HEK293T (cell line): ENCODE data around the gene CAPZB.

Experiments used
- BHLHE40 ChIP-seq: fragments of 450-650 bp; IDR thresholded peaks from 2 replicates; pipeline ENCODE4 v1.6.1; 2016; ENCODE audit warnings: mild to moderate bottlenecking, moderate library complexity, borderline replicate concordance
- FOXM1 ChIP-seq: fragments of 450-650 bp; IDR thresholded peaks from 2 replicates; pipeline ENCODE4 v1.6.1; 2017; ENCODE audit warnings: mild to moderate bottlenecking, borderline replicate concordance
- SP1 ChIP-seq: fragments of 450-650 bp; IDR thresholded peaks from 2 replicates; pipeline ENCODE4 v1.6.1; 2017
- SUZ12 ChIP-seq: fragments of 450-650 bp; IDR thresholded peaks from 2 replicates; pipeline ENCODE4 v1.6.1; 2016; ENCODE audit warnings: mild to moderate bottlenecking
- TARDBP ChIP-seq: fragments of 450-650 bp; IDR thresholded peaks from 2 replicates; pipeline ENCODE4 v1.6.1; 2016
- TF ChIP-seq, protein P1 (sequence below): fragments of 450-650 bp; IDR thresholded peaks from 2 replicates; pipeline ENCODE4 v1.6.1; 2016

DNA sequence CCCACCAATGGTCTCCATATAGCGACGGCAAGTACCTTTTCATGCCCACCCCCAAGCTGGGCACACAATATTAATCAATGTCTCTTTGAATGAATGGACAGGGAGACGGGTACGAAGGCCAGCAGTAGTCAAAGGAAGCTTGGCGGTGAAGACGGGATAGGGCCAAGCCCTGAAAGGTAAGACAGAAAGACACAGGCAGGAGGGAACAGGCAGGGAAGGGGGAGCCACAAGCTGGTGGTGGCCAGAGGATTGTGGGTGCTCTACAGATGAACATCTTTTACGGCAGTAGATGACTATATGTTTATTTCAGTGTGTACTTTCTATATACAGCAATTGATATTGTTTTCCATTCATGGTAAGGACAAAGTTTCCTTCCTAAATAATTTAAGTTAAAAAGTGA is 16.3 kb downstream of the CAPZB start:
- TF ChIP-seq TARDBP (no peak), SP1 (no peak), BHLHE40 (no peak), FOXM1 (no peak), SUZ12 (no peak)
- TF ChIP-seq, protein P1, sequence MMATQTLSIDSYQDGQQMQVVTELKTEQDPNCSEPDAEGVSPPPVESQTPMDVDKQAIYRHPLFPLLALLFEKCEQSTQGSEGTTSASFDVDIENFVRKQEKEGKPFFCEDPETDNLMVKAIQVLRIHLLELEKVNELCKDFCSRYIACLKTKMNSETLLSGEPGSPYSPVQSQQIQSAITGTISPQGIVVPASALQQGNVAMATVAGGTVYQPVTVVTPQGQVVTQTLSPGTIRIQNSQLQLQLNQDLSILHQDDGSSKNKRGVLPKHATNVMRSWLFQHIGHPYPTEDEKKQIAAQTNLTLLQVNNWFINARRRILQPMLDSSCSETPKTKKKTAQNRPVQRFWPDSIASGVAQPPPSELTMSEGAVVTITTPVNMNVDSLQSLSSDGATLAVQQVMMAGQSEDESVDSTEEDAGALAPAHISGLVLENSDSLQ = no peak
